ENCODE results near the gene BANF2.
"Not testable (repeated sequence)": the region's sequence is repeated elsewhere in the genome, so short reads cannot be mapped to it uniquely, and the experiment has no call there.

The BANF2 gene

GRCh38 chr20:17654649-17655285, 45.0 kb upstream of the BANF2 start:
- DNase-seq (ENCODE audit: low read depth) = peak; percentile 69
- no peak overlapping the region for H3K4me3 ChIP-seq (ENCODE audit: low read depth, low read length)
- peak; percentile 81 for TF ChIP-seq CTCF (conservative IDR thresholded peaks at IDR 0.05; ENCODE audit: low read depth, low read length)

- H3K4me3 ChIP-seq (ENCODE audit: low read depth, low read length) = no peak overlapping the region
- peak; percentile 72 for DNase-seq (ENCODE audit: low read depth)
- TF ChIP-seq CTCF (conservative IDR thresholded peaks at IDR 0.05; ENCODE audit: low read depth, low read length) = no peak
Measured at GRCh38 chr20:17655286-17655651, 44.5 kb upstream of the BANF2 start.

GRCh38 chr20:17655865-17656479, 43.8 kb upstream of the BANF2 start:
- H3K4me3 ChIP-seq (ENCODE audit: low read depth, low read length) = no peak overlapping the region
- DNase-seq (ENCODE audit: low read depth) = peak; percentile 52
- no peak for TF ChIP-seq CTCF (conservative IDR thresholded peaks at IDR 0.05; ENCODE audit: low read depth, low read length)

- DNase-seq (ENCODE audit: low read depth) = no peak
- no peak overlapping the region for H3K4me3 ChIP-seq (ENCODE audit: low read depth, low read length)
- TF ChIP-seq CTCF (conservative IDR thresholded peaks at IDR 0.05; ENCODE audit: low read depth, low read length) = no peak
Measured at GRCh38 chr20:17657079-17657825, 42.5 kb upstream of the BANF2 start.

GRCh38 chr20:17657898-17658647, 41.7 kb upstream of the BANF2 start:
- no peak for TF ChIP-seq CTCF (conservative IDR thresholded peaks at IDR 0.05; ENCODE audit: low read depth, low read length)
- DNase-seq (ENCODE audit: low read depth) = no peak
- no peak overlapping the region for H3K4me3 ChIP-seq (ENCODE audit: low read depth, low read length)

GRCh38 chr20:17658648-17658993, 41.1 kb upstream of the BANF2 start:
- no peak for TF ChIP-seq CTCF (conservative IDR thresholded peaks at IDR 0.05; ENCODE audit: low read depth, low read length)
- H3K4me3 ChIP-seq (ENCODE audit: low read depth, low read length) = no peak overlapping the region
- DNase-seq (ENCODE audit: low read depth) = no peak

- DNase-seq (ENCODE audit: low read depth); H3K4me3 ChIP-seq (ENCODE audit: low read depth, low read length): not testable (repeated sequence)
Measured at GRCh38 chr20:17659344-17659743, 40.4 kb upstream of the BANF2 start.

Data from choroid plexus epithelial cell (primary cell).